GM20000 (cell line): Measurements from ENCODE around the gene QSER1.

ENCODE experiments used
- DNase-seq: peaks from one replicate; pipeline ENCODE4 v3.0.0; 2012; ENCODE audit warnings: low spot score
- CTCF ChIP-seq: IDR thresholded peaks from 2 replicates; pipeline ENCODE4 v1.5.1; 2012; ENCODE audit warnings: mild to moderate bottlenecking, control low read depth; ENCODE audit errors: extremely low read depth, missing control alignments

The QSER1 gene

GRCh38 chr11:32899438-32899837 is 6.8 kb downstream of the QSER1 start:
- no peak for TF ChIP-seq CTCF
- peak; percentile 34 for DNase-seq

DNA sequence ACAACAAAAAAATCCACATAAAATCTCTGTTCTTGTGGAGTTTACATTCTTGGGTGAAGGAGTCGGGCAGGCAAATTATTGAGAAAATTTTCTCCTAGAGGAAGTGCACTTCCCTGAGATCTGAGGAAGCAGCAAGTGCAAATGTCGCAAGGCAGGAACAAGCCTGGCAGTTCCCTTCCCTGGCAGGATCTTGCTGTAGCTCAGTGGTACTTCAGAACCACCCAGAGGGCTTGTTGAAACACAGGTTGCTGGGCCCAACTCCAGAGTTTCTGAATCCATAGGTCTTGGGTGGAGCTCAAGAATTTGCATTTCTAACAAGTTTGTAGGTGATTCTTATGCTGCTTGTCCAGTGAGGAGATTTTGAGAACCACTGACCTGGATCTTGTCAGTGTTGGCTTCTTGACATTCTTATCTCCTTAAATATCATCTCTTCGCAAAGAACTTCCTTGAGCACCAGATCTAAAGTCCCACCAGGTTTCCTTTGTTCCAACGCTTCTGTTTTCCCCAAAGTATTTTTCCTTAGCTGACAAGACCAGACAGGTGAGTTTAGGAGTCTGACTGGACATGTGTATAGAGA is 9.6 kb downstream of the QSER1 start:
- no peak for TF ChIP-seq CTCF
- no peak for DNase-seq

DNA sequence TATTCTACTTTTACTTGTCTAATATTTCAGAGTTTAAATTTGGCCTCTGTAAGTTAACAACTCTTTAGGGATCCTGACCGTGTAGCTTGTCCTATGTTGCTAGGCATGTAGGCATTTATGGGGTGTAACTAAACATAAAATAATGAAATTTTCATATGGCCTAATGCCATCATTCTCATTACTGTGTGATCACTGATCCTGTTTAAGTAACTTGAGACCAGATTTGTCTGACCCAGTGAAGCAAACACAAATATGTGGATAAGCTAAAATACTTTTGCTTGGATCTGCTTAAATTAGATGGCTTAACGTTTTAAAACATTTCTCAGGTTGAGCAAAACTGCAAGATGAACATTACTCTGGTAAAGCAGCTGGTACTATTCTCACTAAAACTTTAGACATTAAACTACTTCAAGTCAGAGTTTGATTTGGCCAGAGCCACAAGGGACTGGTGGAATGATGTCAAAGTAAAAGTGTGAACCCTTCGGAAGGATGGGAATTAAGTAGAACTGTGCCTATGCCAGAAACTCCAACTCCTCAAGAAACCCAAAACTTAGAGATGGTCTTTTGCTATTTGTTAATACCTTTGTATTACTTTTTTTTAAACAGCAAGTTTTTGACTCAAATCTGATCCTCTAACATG is 12.5 kb downstream of the QSER1 start:
- DNase-seq: no peak
- no peak for TF ChIP-seq CTCF

DNA sequence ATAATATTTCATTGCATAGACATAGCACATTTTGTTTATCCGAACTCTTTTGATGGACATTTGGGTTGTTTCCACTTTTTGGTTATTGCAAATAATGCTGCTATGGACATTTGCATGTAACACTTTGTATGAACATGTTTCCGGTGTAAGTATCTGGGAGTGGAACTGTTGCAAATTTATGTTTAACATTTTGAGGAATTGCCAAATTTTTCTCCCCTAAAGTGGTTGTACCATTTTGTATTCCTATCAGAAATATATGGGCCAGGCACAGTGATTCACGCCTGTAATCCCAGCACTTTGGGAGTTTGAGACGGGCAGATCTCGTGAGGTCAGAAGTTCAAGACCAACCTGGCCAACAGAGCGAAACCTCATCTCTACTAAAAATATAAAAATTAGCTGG is 16.0 kb downstream of the QSER1 start:
- DNase-seq: no peak
- no peak for TF ChIP-seq CTCF

GRCh38 chr11:32911413-32911812 is 18.8 kb downstream of the QSER1 start:
- TF ChIP-seq CTCF: no peak
- DNase-seq: no peak

DNA sequence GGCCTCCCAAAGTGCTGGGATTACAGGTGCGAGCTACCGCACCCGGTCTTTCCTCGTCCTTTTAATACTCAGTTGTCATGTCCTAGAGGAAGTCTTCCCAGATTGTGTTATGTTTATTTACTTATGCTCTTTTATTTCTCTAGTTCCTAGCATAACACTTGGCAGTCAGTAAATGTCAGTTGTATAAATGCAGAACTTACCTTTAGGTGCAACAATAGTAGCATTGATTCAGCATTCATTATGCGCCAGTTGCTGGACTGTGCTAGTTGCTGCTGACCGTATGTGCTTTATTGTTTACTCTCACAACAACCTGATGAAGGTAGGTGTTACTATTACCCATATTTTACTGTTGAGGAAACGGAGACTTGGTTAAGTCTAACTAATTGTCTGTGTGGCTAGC is 20.8 kb downstream of the QSER1 start:
- DNase-seq: no peak
- no peak for TF ChIP-seq CTCF

- no peak for TF ChIP-seq CTCF
- no peak for DNase-seq
These were observed 23.8 kb downstream of the QSER1 start for GRCh38 chr11:32916361-32916760.
